HepG2 (cell line): Measurements from ENCODE around the gene LITAF. TPM values are rescaled to one million over a fixed set of nuclear protein-coding genes. Genes with fewer than 3 reads are reported as not detected.
A peak's percentile ranks its signal among the peaks of the same experiment; 100 is the strongest.

Experiments used
- BCL6 ChIP-seq: IDR thresholded peaks from 2 replicates; pipeline ENCODE4 v1.6.1; 2016; ENCODE audit warnings: missing genetic modification reagents, missing compliant biosample characterization
- CREB1 ChIP-seq, 2 experiments: fragments of 450-650 bp in 1 of 2; IDR thresholded peaks; 2 replicates each; pipeline ENCODE4 v1.6.1; 2016 to 2017; ENCODE audit warnings: control low read depth in 1 of 2, mild to moderate bottlenecking in 1 of 2, missing compliant biosample characterization in 1 of 2, missing genetic modification characterization in 1 of 2
- DNMT3B ChIP-seq: conservative IDR thresholded peaks from 2 replicates; pipeline ENCODE4 v1.6.1; 2016; ENCODE audit warnings: missing biosample characterization, control low read depth
- EHMT2 ChIP-seq: fragments of 200-600 bp; sonication (generic); IDR thresholded peaks from 2 replicates; pipeline ENCODE4 v1.7.0; 2017; ENCODE audit warnings: antibody characterized with exemption, low read depth, low read length, borderline replicate concordance
- FOSL2 ChIP-seq: sonication (generic); formaldehyde crosslinking; IDR thresholded peaks from 2 replicates; pipeline ENCODE4 v1.4.0; 2020; ENCODE audit warnings: missing genetic modification reagents
- HIVEP1 ChIP-seq: sonication (generic); formaldehyde crosslinking; IDR thresholded peaks from 2 replicates; pipeline ENCODE4 v1.4.0; 2020; ENCODE audit warnings: mild to moderate bottlenecking, missing genetic modification reagents
- HOXA5 ChIP-seq: sonication (generic); formaldehyde crosslinking; IDR thresholded peaks from 2 replicates; pipeline ENCODE4 v1.4.0; 2020; ENCODE audit warnings: missing genetic modification reagents
- ISL2 ChIP-seq: sonication (generic); formaldehyde crosslinking; IDR thresholded peaks from 2 replicates; pipeline ENCODE4 v1.5.0; 2020; ENCODE audit warnings: missing genetic modification reagents
- MLLT10 ChIP-seq: sonication (generic); formaldehyde crosslinking; IDR thresholded peaks from 2 replicates; pipeline ENCODE4 v1.4.0; 2020; ENCODE audit warnings: missing genetic modification reagents
- MTF2 ChIP-seq: sonication (generic); formaldehyde crosslinking; IDR thresholded peaks from 2 replicates; pipeline ENCODE4 v1.5.0; 2020; ENCODE audit warnings: missing genetic modification reagents, borderline replicate concordance
- NR1H2 ChIP-seq: sonication (generic); formaldehyde crosslinking; IDR thresholded peaks from 2 replicates; pipeline ENCODE4 v1.8.1; 2022; ENCODE audit warnings: low read depth, missing genetic modification reagents, borderline replicate concordance
- RFX1 ChIP-seq: fragments of 450-650 bp; IDR thresholded peaks from 2 replicates; pipeline ENCODE4 v1.6.1; 2017
- RFX5 ChIP-seq: IDR thresholded peaks from 2 replicates; pipeline ENCODE4 v1.6.1; 2011; ENCODE audit warnings: low read depth, low read length, improper control_type of control experiment
- RFXANK ChIP-seq: IDR thresholded peaks from 2 replicates; pipeline ENCODE4 v1.6.1; 2016
- SIX4 ChIP-seq: sonication (generic); formaldehyde crosslinking; IDR thresholded peaks from 2 replicates; pipeline ENCODE4 v1.4.0; 2020; ENCODE audit warnings: missing genetic modification reagents
- TBL1XR1 ChIP-seq: fragments of 150-350 bp; IDR thresholded peaks from 2 replicates; pipeline ENCODE4 v1.6.1; 2014; ENCODE audit warnings: borderline replicate concordance, low read length; ENCODE audit not compliant: partially characterized antibody
- TOE1 ChIP-seq: sonication (generic); formaldehyde crosslinking; IDR thresholded peaks from 2 replicates; pipeline ENCODE4 v1.4.0; 2020; ENCODE audit warnings: mild to moderate bottlenecking, missing genetic modification reagents
- ZBTB8A ChIP-seq: sonication (generic); formaldehyde crosslinking; IDR thresholded peaks from 2 replicates; pipeline ENCODE4 v1.4.0; 2020; ENCODE audit warnings: mild to moderate bottlenecking, low read depth, missing genetic modification reagents, borderline replicate concordance
- ZNF331 ChIP-seq: sonication (generic); formaldehyde crosslinking; IDR thresholded peaks from 2 replicates; pipeline ENCODE4 v1.4.0; 2020; ENCODE audit warnings: missing genetic modification reagents
- ZNF546 ChIP-seq: sonication (generic); formaldehyde crosslinking; conservative IDR thresholded peaks from 2 replicates; pipeline ENCODE4 v1.8.1; 2023; ENCODE audit warnings: mild to moderate bottlenecking, missing genetic modification reagents
- polyA plus RNA-seq, 8 experiments: library from polyadenylated mRNA; depleted of rRNA in 3 of 8; stranded (reverse) in 7 of 8; unstranded in 1 of 8; fragments of >200 nt; fragmentation: Illumina TruSeq in 4 of 8; extraction: Trizol in 4 of 8; gene quantifications; 2 replicates each; pipeline versions ENCODE4 v1.2.1 to v1.2.3, GENCODE V29; 2011 to 2016; ENCODE audit warnings: low read depth in 4 of 8, missing spikeins in 1 of 8, mixed read lengths in 1 of 8; ENCODE audit not compliant: insufficient read depth in 1 of 8
- total RNA-seq, 5 experiments: library from RNA; depleted of rRNA; stranded (reverse); fragments of >200 nt; fragmentation: Illumina TruSeq; extraction: Trizol; gene quantifications; 2 replicates each; pipeline ENCODE4 v1.2.3, GENCODE V29; 2016; ENCODE audit warnings: low read depth in 1 of 5
- TF ChIP-seq, protein P1 (sequence below): sonication (generic); formaldehyde crosslinking; conservative IDR thresholded peaks from 2 replicates; pipeline ENCODE4 v1.8.0; 2022; ENCODE audit warnings: low read depth, missing genetic modification reagents
- TF ChIP-seq, protein P2 (sequence below): sonication (generic); formaldehyde crosslinking; IDR thresholded peaks from 2 replicates; pipeline ENCODE4 v1.4.0; 2020; ENCODE audit warnings: missing genetic modification reagents
- TF ChIP-seq, protein P3 (sequence below): sonication (generic); formaldehyde crosslinking; IDR thresholded peaks from 2 replicates; pipeline ENCODE4 v1.4.0; 2020; ENCODE audit warnings: missing genetic modification reagents, borderline replicate concordance
- TF ChIP-seq, protein P4 (sequence below): IDR thresholded peaks from 2 replicates; pipeline ENCODE4 v1.6.1; 2016

The LITAF gene
- total and polyA plus RNA-seq, 2 of the 13 experiments (the other 11 are each of a cell fraction or from before 2014, with no cell fraction given): 80.1 to 141 TPM

DNA sequence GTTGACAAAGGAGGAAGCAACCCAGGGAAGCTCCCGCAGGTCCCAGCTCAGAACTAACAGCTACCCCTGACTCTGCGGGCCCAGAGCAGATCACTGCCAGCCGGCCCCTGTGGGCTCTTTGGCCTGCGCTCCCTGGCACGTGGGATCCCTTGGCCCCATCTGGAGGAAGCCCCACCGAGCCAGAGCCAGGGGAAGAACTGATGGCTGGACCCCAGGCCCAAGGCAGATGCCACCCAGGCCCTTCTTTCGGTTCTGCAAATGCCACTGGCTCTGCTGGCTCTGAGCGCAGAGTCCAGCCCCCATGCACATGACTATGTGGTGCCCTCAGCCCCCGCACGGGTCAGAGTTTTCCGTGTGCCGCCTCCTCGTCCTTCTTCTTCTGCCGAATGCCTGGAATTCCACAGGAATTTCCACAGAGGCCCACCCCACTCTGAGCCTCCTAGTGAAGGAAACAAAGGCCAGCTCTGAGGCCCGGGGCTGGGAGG lies 45.8 kb upstream of the LITAF start (continued):
- TF ChIP-seq, protein P1, sequence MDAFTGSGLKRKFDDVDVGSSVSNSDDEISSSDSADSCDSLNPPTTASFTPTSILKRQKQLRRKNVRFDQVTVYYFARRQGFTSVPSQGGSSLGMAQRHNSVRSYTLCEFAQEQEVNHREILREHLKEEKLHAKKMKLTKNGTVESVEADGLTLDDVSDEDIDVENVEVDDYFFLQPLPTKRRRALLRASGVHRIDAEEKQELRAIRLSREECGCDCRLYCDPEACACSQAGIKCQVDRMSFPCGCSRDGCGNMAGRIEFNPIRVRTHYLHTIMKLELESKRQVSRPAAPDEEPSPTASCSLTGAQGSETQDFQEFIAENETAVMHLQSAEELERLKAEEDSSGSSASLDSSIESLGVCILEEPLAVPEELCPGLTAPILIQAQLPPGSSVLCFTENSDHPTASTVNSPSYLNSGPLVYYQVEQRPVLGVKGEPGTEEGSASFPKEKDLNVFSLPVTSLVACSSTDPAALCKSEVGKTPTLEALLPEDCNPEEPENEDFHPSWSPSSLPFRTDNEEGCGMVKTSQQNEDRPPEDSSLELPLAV: no peak
- TF ChIP-seq TOE1 (no peak), HIVEP1 (CRISPR knock-in tag) (0 out of 2 replicates have a peak, but pooled peaks have one; percentile 16), HOXA5 (CRISPR knock-in tag) (no peak), ZBTB8A (CRISPR knock-in tag) (no peak), MLLT10 (CRISPR knock-in tag) (no peak), ZNF331 (no peak), SIX4 (no peak), MTF2 (CRISPR knock-in tag) (0 out of 2 replicates have a peak, but pooled peaks have one; percentile 74), RFX1 (no peak), DNMT3B (no peak), TBL1XR1 (no peak), RFXANK (CRISPR knock-in tag) (no peak), NR1H2 (no peak), CREB1 (IDR thresholded peaks at IDR 0.05) (no peak), CREB1 (CRISPR knock-in tag; IDR thresholded peaks at IDR 0.05) (no peak), ISL2 (CRISPR knock-in tag) (no peak), BCL6 (CRISPR knock-in tag) (peak; percentile 55), EHMT2 (no peak), RFX5 (no peak), FOSL2 (CRISPR knock-in tag) (no peak; the same call in 1 of the 2 replicates), ZNF546 (CRISPR knock-in tag) (no peak)
- TF ChIP-seq, protein P2, sequence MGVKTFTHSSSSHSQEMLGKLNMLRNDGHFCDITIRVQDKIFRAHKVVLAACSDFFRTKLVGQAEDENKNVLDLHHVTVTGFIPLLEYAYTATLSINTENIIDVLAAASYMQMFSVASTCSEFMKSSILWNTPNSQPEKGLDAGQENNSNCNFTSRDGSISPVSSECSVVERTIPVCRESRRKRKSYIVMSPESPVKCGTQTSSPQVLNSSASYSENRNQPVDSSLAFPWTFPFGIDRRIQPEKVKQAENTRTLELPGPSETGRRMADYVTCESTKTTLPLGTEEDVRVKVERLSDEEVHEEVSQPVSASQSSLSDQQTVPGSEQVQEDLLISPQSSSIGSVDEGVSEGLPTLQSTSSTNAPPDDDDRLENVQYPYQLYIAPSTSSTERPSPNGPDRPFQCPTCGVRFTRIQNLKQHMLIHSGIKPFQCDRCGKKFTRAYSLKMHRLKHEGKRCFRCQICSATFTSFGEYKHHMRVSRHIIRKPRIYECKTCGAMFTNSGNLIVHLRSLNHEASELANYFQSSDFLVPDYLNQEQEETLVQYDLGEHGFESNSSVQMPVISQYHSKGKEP (CRISPR knock-in tag): no peak
- TF ChIP-seq, protein P3, sequence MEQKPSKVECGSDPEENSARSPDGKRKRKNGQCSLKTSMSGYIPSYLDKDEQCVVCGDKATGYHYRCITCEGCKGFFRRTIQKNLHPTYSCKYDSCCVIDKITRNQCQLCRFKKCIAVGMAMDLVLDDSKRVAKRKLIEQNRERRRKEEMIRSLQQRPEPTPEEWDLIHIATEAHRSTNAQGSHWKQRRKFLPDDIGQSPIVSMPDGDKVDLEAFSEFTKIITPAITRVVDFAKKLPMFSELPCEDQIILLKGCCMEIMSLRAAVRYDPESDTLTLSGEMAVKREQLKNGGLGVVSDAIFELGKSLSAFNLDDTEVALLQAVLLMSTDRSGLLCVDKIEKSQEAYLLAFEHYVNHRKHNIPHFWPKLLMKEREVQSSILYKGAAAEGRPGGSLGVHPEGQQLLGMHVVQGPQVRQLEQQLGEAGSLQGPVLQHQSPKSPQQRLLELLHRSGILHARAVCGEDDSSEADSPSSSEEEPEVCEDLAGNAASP: no peak
- TF ChIP-seq, protein P4, sequence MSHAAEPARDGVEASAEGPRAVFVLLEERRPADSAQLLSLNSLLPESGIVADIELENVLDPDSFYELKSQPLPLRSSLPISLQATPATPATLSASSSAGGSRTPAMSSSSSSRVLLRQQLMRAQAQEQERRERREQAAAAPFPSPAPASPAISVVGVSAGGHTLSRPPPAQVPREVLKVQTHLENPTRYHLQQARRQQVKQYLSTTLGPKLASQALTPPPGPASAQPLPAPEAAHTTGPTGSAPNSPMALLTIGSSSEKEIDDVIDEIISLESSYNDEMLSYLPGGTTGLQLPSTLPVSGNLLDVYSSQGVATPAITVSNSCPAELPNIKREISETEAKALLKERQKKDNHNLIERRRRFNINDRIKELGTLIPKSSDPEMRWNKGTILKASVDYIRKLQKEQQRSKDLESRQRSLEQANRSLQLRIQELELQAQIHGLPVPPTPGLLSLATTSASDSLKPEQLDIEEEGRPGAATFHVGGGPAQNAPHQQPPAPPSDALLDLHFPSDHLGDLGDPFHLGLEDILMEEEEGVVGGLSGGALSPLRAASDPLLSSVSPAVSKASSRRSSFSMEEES (CRISPR knock-in tag): peak; percentile 74
